OCI-LY3 (cell line): ENCODE results near the gene IQGAP2.

ENCODE experiments used
- EZH2phosphoT487 ChIP-seq: fragments of 200-600 bp; shearing (Covaris generic); IDR thresholded peaks from 2 replicates; pipeline ENCODE4 v1.6.1; 2018; ENCODE audit warnings: antibody characterized with exemption, mixed run types, low read depth
- TF ChIP-seq, protein P1 (sequence below): fragments of 200-600, 300-600 bp; sonication (generic); IDR thresholded peaks from 2 replicates; pipeline ENCODE4 v1.5.1; 2014; ENCODE audit warnings: antibody characterized with exemption, low read length, low read depth

DNA sequence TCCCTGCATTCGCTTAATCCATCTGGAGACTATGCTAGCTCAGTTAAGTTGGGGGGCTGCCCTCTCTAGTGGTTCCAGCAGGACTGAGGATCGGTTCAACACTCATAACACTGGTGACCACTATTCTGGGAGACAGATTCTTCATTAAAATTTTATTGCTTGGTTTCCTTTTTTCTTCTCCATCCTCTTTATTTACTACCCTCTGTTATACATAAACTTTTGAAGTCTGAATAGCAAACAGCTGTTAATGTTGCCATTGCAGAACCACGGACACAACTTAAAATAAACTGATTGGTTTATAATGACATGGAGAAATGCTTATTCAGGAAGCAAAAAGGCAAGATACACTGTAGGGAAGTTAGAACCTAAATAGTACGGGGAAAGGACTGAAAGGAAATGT is 22.1 kb downstream of the IQGAP2 start:
- TF ChIP-seq, protein P1, sequence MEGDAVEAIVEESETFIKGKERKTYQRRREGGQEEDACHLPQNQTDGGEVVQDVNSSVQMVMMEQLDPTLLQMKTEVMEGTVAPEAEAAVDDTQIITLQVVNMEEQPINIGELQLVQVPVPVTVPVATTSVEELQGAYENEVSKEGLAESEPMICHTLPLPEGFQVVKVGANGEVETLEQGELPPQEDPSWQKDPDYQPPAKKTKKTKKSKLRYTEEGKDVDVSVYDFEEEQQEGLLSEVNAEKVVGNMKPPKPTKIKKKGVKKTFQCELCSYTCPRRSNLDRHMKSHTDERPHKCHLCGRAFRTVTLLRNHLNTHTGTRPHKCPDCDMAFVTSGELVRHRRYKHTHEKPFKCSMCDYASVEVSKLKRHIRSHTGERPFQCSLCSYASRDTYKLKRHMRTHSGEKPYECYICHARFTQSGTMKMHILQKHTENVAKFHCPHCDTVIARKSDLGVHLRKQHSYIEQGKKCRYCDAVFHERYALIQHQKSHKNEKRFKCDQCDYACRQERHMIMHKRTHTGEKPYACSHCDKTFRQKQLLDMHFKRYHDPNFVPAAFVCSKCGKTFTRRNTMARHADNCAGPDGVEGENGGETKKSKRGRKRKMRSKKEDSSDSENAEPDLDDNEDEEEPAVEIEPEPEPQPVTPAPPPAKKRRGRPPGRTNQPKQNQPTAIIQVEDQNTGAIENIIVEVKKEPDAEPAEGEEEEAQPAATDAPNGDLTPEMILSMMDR: no peak
- TF ChIP-seq EZH2phosphoT487: no peak
